ENCODE results near the gene SMTNL2. TPM values are rescaled to one million over a fixed set of nuclear protein-coding genes. Genes with fewer than 3 reads are reported as not detected.

Gene SMTNL2
- total RNA-seq, 1 experiment from 2014 or later = 39.3 TPM

DNA sequence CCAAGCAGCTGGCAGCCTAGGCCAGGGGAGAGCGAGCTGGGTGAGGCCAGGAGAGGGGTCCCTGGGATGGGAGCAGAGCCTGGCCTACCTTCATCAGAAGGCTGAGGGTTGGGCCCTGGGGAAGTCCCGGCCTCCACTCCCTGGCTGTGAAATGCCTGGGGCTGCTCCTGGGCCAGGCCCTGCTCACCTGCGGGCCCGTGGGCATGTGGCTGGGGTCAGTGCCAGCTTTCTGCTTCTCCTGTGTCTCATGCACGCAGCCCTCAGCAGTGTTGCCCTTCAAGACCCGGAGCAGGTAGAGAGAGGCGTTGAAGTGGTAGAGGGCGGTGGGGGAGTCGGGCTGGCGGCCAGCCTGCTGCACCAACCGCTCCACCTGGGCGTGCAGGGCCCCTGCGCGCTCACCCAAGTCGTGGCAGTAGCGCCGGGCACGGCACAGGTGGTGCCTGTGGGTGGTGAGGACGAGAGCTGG is 41.6 kb upstream of the SMTNL2 start:
- Mint-ChIP-seq H3K9me3 (ENCODE audit: unreplicated experiment) (no peaks in the 10 kb centered on the region), H3K4me3 (ENCODE audit: unreplicated experiment) (no peak overlapping the region), H3K36me3 (ENCODE audit: insufficient read depth, unreplicated experiment) (peaks cover 40% of the 10 kb centered on the region), H3K4me1 (ENCODE audit: low read depth, unreplicated experiment) (no peaks in the 10 kb centered on the region), H3K27me3 (ENCODE audit: insufficient read depth, unreplicated experiment) (no peaks in the 10 kb centered on the region), H3K27ac (ENCODE audit: unreplicated experiment) (no peak overlapping the region)
- H3K4me1 ChIP-seq = no peaks in the 10 kb centered on the region
- TF ChIP-seq, protein P1, sequence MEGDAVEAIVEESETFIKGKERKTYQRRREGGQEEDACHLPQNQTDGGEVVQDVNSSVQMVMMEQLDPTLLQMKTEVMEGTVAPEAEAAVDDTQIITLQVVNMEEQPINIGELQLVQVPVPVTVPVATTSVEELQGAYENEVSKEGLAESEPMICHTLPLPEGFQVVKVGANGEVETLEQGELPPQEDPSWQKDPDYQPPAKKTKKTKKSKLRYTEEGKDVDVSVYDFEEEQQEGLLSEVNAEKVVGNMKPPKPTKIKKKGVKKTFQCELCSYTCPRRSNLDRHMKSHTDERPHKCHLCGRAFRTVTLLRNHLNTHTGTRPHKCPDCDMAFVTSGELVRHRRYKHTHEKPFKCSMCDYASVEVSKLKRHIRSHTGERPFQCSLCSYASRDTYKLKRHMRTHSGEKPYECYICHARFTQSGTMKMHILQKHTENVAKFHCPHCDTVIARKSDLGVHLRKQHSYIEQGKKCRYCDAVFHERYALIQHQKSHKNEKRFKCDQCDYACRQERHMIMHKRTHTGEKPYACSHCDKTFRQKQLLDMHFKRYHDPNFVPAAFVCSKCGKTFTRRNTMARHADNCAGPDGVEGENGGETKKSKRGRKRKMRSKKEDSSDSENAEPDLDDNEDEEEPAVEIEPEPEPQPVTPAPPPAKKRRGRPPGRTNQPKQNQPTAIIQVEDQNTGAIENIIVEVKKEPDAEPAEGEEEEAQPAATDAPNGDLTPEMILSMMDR (IDR thresholded peaks at IDR 0.05; ENCODE audit: insufficient read depth in 1 of 2, low read depth in 1 of 2, low read length in 1 of 2, severe bottlenecking in 1 of 2, unreplicated experiment in 1 of 2) = no peak
- intact Hi-C loops (cut with micrococcal nuclease; ENCODE audit: unreplicated experiment) = loop anchor here (5.0 kb wide), 1 partner anchor 120 kb away; no protein-coding TSS in a partner anchor
- ChIA-PET POLR2A (no interaction called here), CTCF (no interaction called here)
- H3K9me3 ChIP-seq = no peaks in the 10 kb centered on the region
- no peaks in the 10 kb centered on the region for H3K27me3 ChIP-seq (replicated peaks; ENCODE audit: control insufficient read depth, insufficient read depth, low read length)
- no peaks in the 10 kb centered on the region for H3K36me3 ChIP-seq (ENCODE audit: control insufficient read depth, insufficient read depth, low read length)
- H3K4me3 ChIP-seq (ENCODE audit: low read depth, low read length) = no peak overlapping the region
- no peak for DNase-seq
- BruUV-seq (replicated peaks) = no TSS peak

DNA sequence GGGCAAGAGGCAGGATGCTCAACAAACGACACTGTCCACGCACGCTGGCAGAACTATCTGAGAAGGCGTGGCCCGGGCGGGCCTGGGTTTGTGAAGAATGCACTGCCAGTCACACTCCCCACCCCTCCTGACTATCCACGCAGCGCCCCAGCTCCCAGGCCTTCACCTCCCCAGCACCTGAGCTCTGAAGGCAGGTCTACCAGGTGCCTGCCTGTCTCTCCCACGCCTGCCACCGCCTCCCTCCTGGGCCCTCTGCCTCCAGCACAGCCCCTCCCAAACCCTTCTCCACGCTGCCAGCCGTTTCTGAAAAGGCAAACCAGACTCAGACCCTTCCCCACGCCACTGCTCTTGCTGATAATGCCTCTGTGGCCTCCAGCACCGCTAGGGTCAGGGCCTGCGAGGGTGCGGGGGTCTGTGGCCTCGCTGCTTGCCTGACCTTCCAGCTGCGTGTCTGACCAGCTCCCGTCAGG is 40.7 kb upstream of the SMTNL2 start:
- BruUV-seq (replicated peaks) = no TSS peak
- Mint-ChIP-seq H3K4me3 (ENCODE audit: unreplicated experiment) (no peak overlapping the region), H3K9me3 (ENCODE audit: unreplicated experiment) (no peaks in the 10 kb centered on the region), H3K36me3 (ENCODE audit: insufficient read depth, unreplicated experiment) (peaks cover 40% of the 10 kb centered on the region), H3K27ac (ENCODE audit: unreplicated experiment) (no peak overlapping the region), H3K27me3 (ENCODE audit: insufficient read depth, unreplicated experiment) (no peaks in the 10 kb centered on the region), H3K4me1 (ENCODE audit: low read depth, unreplicated experiment) (no peaks in the 10 kb centered on the region)
- H3K36me3 ChIP-seq (ENCODE audit: control insufficient read depth, insufficient read depth, low read length) = no peaks in the 10 kb centered on the region
- H3K4me1 ChIP-seq = no peaks in the 10 kb centered on the region
- CTCF ChIA-PET = no interaction called here
- no peaks in the 10 kb centered on the region for H3K27me3 ChIP-seq (replicated peaks; ENCODE audit: control insufficient read depth, insufficient read depth, low read length)
- no peak for DNase-seq
- TF ChIP-seq, protein P1 (IDR thresholded peaks at IDR 0.05; ENCODE audit: insufficient read depth in 1 of 2, low read depth in 1 of 2, low read length in 1 of 2, severe bottlenecking in 1 of 2, unreplicated experiment in 1 of 2) = no peak
- no peaks in the 10 kb centered on the region for H3K9me3 ChIP-seq
- intact Hi-C loops (cut with micrococcal nuclease; ENCODE audit: unreplicated experiment) = loop anchor here (5.0 kb wide), 1 partner anchor 121 kb away; no protein-coding TSS in a partner anchor
- POLR2A ChIA-PET = no interaction called here
- H3K4me3 ChIP-seq (ENCODE audit: low read depth, low read length) = no peak overlapping the region

DNA sequence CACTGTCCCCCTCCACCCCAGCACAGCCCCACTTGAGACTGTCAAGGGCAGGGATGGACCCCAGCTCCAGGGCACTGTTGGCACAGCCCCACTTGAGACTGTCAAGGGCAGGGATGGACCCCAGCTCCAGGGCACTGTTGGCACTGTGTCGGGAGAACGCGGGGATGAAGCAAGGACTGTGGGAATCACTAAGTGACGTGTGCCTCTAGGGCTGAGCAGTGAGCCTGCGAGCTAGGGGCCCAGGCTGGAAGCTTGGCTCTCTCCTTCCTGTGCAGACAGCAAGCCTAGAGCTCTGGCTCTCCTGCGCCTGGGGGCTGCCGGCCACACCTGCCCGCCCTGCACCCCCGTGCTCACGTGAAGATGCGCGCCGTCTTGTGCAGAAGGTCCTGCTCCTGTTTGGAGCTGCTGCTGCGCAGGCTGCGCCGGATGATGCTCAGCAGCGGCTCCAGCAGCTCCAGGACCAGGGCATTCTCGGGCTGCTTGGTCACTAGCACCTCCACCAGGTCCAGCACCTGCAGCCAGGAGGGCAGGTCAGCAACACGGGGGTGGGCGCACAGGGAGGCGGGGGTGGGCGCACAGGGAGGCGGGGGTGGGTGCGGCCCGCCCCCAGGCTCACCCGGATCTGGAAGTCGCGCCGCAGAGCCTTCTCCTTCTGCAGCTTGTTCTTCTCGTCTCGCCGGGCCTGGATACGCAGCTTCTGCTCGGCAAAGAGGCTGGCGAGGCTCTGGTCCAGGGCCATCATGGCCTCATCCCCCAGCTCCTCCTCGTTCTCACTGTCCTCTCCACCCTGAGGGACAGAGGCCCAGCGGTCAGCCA is 40.0 kb upstream of the SMTNL2 start:
- CTCF ChIA-PET = no interaction called here
- no peak for DNase-seq
- no peaks in the 10 kb centered on the region for H3K9me3 Mint-ChIP-seq (ENCODE audit: unreplicated experiment)
- BruUV-seq (replicated peaks) = no TSS peak
- no peaks in the 10 kb centered on the region for H3K4me1 Mint-ChIP-seq (ENCODE audit: low read depth, unreplicated experiment)
- H3K4me3 ChIP-seq (ENCODE audit: low read depth, low read length) = no peak overlapping the region
- H3K27ac Mint-ChIP-seq (ENCODE audit: unreplicated experiment) = no peak overlapping the region
- H3K27me3 Mint-ChIP-seq (ENCODE audit: insufficient read depth, unreplicated experiment) = no peaks in the 10 kb centered on the region
- peaks cover 40% of the 10 kb centered on the region for H3K36me3 Mint-ChIP-seq (ENCODE audit: insufficient read depth, unreplicated experiment)
- TF ChIP-seq, protein P1 (IDR thresholded peaks at IDR 0.05; ENCODE audit: insufficient read depth in 1 of 2, low read depth in 1 of 2, low read length in 1 of 2, severe bottlenecking in 1 of 2, unreplicated experiment in 1 of 2) = no peak
- H3K36me3 ChIP-seq (ENCODE audit: control insufficient read depth, insufficient read depth, low read length) = no peaks in the 10 kb centered on the region
- no peaks in the 10 kb centered on the region for H3K4me1 ChIP-seq
- POLR2A ChIA-PET = no interaction called here
- H3K9me3 ChIP-seq = no peaks in the 10 kb centered on the region
- no peaks in the 10 kb centered on the region for H3K27me3 ChIP-seq (replicated peaks; ENCODE audit: control insufficient read depth, insufficient read depth, low read length)
- intact Hi-C loops (cut with micrococcal nuclease; ENCODE audit: unreplicated experiment) = loop anchor here (5.0 kb wide), 1 partner anchor 122 kb away; no protein-coding TSS in a partner anchor
- no peak overlapping the region for H3K4me3 Mint-ChIP-seq (ENCODE audit: unreplicated experiment)
